Neural cell (in vitro differentiated cells): ENCODE measurements around the gene ZC3H4. TPM values are rescaled to one million over a fixed set of nuclear protein-coding genes. Genes with fewer than 3 reads are reported as not detected.

Experiments
- H2AFZ ChIP-seq: fragments of 200-600, 300-800 bp; sonication (generic), shearing (Covaris generic); 2 replicates; pipeline ENCODE4 v1.6.0; 2014; ENCODE audit warnings: low read depth, mild to moderate bottlenecking, antibody characterized with exemption, low read length, moderate library complexity
- H3F3A ChIP-seq: fragments of 200-600 bp; shearing (Covaris generic); 2 replicates; pipeline ENCODE4 v1.6.1; 2016; ENCODE audit warnings: mild to moderate bottlenecking, moderate library complexity, mixed read lengths, antibody characterized with exemption, low read length; ENCODE audit not compliant: insufficient read depth, poor library complexity, severe bottlenecking
- H3K27ac ChIP-seq: fragments of 200-600, 300-800 bp; sonication (generic), shearing (Covaris generic); 2 replicates; pipeline ENCODE4 v1.5.1; 2014; ENCODE audit warnings: mild to moderate bottlenecking, low read length, moderate library complexity
- H3K27me3 ChIP-seq: fragments of 300-800, 200-600 bp; sonication (generic), shearing (Covaris generic); 2 replicates; pipeline ENCODE4 v1.6.0; 2014; ENCODE audit warnings: mild to moderate bottlenecking, low read depth, low read length, moderate library complexity; ENCODE audit not compliant: insufficient read depth
- H3K36me3 ChIP-seq: fragments of 300-800, 200-600 bp; sonication (generic), shearing (Covaris generic); 2 replicates; pipeline ENCODE4 v1.5.1; 2014; ENCODE audit warnings: mild to moderate bottlenecking, antibody characterized with exemption, low read length, moderate library complexity; ENCODE audit not compliant: insufficient read depth
- H3K4me2 ChIP-seq: fragments of 300-800, 200-600 bp; sonication (generic), shearing (Covaris generic); 2 replicates; pipeline ENCODE4 v1.6.0; 2014; ENCODE audit warnings: mild to moderate bottlenecking, low read length
- H3K4me3 ChIP-seq: fragments of 300-800, 200-600 bp; sonication (generic), shearing (Covaris generic); 2 replicates; pipeline ENCODE4 v1.5.1; 2014; ENCODE audit warnings: mild to moderate bottlenecking, low read length, moderate library complexity
- H3K79me2 ChIP-seq: fragments of 200-600 bp; shearing (Covaris generic); replicated peaks from 2 replicates; pipeline ENCODE4 v1.6.0; 2014; ENCODE audit warnings: mild to moderate bottlenecking, low read length, moderate library complexity; ENCODE audit not compliant: insufficient read depth
- H3K9ac ChIP-seq: fragments of 300-800, 200-600 bp; sonication (generic), shearing (Covaris generic); 2 replicates; pipeline ENCODE4 v1.6.1; 2016; ENCODE audit warnings: mild to moderate bottlenecking, low read length, mixed read lengths
- H3K9me2 ChIP-seq: fragments of 200-600 bp; shearing (Covaris generic); 2 replicates; pipeline ENCODE4 v1.6.1; 2016; ENCODE audit warnings: mild to moderate bottlenecking, low read length, mixed read lengths; ENCODE audit not compliant: insufficient read depth
- H3K9me3 ChIP-seq: fragments of 200-600, 300-800 bp; sonication (generic), shearing (Covaris generic); 2 replicates; pipeline ENCODE4 v1.6.1; 2016; ENCODE audit warnings: mild to moderate bottlenecking, mixed run types, low read length, moderate library complexity, mixed read lengths
- H4K20me1 ChIP-seq: fragments of 200-600 bp; shearing (Covaris generic); 2 replicates; pipeline ENCODE4 v1.6.1; 2016; ENCODE audit warnings: mild to moderate bottlenecking, mixed run types; ENCODE audit not compliant: insufficient read depth
- CTCF ChIP-seq: fragments of 450-650 bp; IDR thresholded peaks from 2 replicates; pipeline ENCODE4 v1.5.1; 2014; ENCODE audit warnings: antibody characterized with exemption, mild to moderate bottlenecking, moderate library complexity; ENCODE audit not compliant: poor library complexity, severe bottlenecking
- EP300 ChIP-seq: fragments of 450-650 bp; conservative IDR thresholded peaks from 2 replicates; pipeline ENCODE4 v1.6.1; 2014; ENCODE audit warnings: antibody characterized with exemption, mild to moderate bottlenecking, moderate library complexity; ENCODE audit not compliant: poor library complexity, severe bottlenecking
- EZH2 ChIP-seq: fragments of 200-600, 300-800 bp; shearing (Covaris generic), sonication (generic); IDR thresholded peaks from 2 replicates; pipeline ENCODE4 v1.6.1; 2014; ENCODE audit warnings: antibody characterized with exemption, low read length, borderline replicate concordance, mild to moderate bottlenecking; ENCODE audit not compliant: insufficient read depth, poor library complexity, severe bottlenecking
- MXI1 ChIP-seq: fragments of 450-650 bp; conservative IDR thresholded peaks from 2 replicates; pipeline ENCODE4 v1.6.1; 2014; ENCODE audit warnings: antibody characterized with exemption, mild to moderate bottlenecking; ENCODE audit not compliant: poor library complexity, severe bottlenecking
- POLR2AphosphoS5 ChIP-seq: IDR thresholded peaks from 2 replicates; pipeline ENCODE4 v1.6.1; 2012
- RAD21 ChIP-seq: fragments of 450-650 bp; conservative IDR thresholded peaks from 2 replicates; pipeline ENCODE4 v1.6.1; 2014; ENCODE audit warnings: antibody characterized with exemption, mild to moderate bottlenecking, moderate library complexity
- SMC3 ChIP-seq: fragments of 450-650 bp; conservative IDR thresholded peaks from 2 replicates; pipeline ENCODE4 v1.6.1; 2014; ENCODE audit warnings: antibody characterized with exemption, mild to moderate bottlenecking, moderate library complexity; ENCODE audit not compliant: poor library complexity
- TAF1 ChIP-seq: IDR thresholded peaks from 2 replicates; pipeline ENCODE4 v1.6.1; 2012; ENCODE audit warnings: low read depth
- polyA plus RNA-seq: library from polyadenylated mRNA; depleted of rRNA; stranded (reverse); fragments of >200 nt; gene quantifications from 2 replicates; pipeline ENCODE4 v1.2.3, GENCODE V29; 2014
- TF ChIP-seq, protein P1 (sequence below): IDR thresholded peaks from 2 replicates; pipeline ENCODE4 v1.6.1; 2012; ENCODE audit warnings: borderline replicate concordance

ZC3H4 gene
- polyA plus RNA-seq, 1 donor from 2014 or later = 5.1 TPM

GRCh38 chr19:47070756-47071155, 42.8 kb downstream of the ZC3H4 start:
- Histone ChIP-seq H2AFZ (no peak overlapping the region), H3K4me3 (no peak overlapping the region), H3K9me3 (no peaks in the 10 kb centered on the region), H3K27ac (no peak overlapping the region), H3K9me2 (no peaks in the 10 kb centered on the region), H3K27me3 (no peaks in the 10 kb centered on the region), H3K36me3 (no peaks in the 10 kb centered on the region), H3F3A (no peaks in the 10 kb centered on the region), H3K9ac (no peak overlapping the region), H4K20me1 (no peaks in the 10 kb centered on the region), H3K4me2 (no peak overlapping the region), H3K79me2 (no peaks in the 10 kb centered on the region)
- TF ChIP-seq TAF1 = no peak

- TF ChIP-seq MXI1 = no peak
- no peak for TF ChIP-seq RAD21
- TF ChIP-seq, protein P1, sequence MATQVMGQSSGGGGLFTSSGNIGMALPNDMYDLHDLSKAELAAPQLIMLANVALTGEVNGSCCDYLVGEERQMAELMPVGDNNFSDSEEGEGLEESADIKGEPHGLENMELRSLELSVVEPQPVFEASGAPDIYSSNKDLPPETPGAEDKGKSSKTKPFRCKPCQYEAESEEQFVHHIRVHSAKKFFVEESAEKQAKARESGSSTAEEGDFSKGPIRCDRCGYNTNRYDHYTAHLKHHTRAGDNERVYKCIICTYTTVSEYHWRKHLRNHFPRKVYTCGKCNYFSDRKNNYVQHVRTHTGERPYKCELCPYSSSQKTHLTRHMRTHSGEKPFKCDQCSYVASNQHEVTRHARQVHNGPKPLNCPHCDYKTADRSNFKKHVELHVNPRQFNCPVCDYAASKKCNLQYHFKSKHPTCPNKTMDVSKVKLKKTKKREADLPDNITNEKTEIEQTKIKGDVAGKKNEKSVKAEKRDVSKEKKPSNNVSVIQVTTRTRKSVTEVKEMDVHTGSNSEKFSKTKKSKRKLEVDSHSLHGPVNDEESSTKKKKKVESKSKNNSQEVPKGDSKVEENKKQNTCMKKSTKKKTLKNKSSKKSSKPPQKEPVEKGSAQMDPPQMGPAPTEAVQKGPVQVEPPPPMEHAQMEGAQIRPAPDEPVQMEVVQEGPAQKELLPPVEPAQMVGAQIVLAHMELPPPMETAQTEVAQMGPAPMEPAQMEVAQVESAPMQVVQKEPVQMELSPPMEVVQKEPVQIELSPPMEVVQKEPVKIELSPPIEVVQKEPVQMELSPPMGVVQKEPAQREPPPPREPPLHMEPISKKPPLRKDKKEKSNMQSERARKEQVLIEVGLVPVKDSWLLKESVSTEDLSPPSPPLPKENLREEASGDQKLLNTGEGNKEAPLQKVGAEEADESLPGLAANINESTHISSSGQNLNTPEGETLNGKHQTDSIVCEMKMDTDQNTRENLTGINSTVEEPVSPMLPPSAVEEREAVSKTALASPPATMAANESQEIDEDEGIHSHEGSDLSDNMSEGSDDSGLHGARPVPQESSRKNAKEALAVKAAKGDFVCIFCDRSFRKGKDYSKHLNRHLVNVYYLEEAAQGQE = no peak
- TF ChIP-seq EZH2 = no peak
- no peak for TF ChIP-seq TAF1
- TF ChIP-seq CTCF = no peak
- no peak for TF ChIP-seq SMC3
- TF ChIP-seq EP300 = no peak
- no peak for TF ChIP-seq POLR2AphosphoS5
- no peaks in the 10 kb centered on the region for H3F3A ChIP-seq
- no peaks in the 10 kb centered on the region for H3K9me3 ChIP-seq
- H3K9me2 ChIP-seq = no peaks in the 10 kb centered on the region
- no peak overlapping the region for H3K27ac ChIP-seq
- no peak overlapping the region for H3K9ac ChIP-seq
- H4K20me1 ChIP-seq = no peaks in the 10 kb centered on the region
- no peaks in the 10 kb centered on the region for H3K27me3 ChIP-seq
- no peak overlapping the region for H3K4me2 ChIP-seq
- H2AFZ ChIP-seq = no peak overlapping the region
- no peaks in the 10 kb centered on the region for H3K79me2 ChIP-seq
- no peak overlapping the region for H3K4me3 ChIP-seq
- H3K36me3 ChIP-seq = no peaks in the 10 kb centered on the region
Measured at GRCh38 chr19:47069795-47070194, 43.8 kb downstream of the ZC3H4 start.

GRCh38 chr19:47068876-47069406, 44.6 kb downstream of the ZC3H4 start:
- Histone ChIP-seq H3K9me2 (no peaks in the 10 kb centered on the region), H3F3A (no peaks in the 10 kb centered on the region), H3K9ac (no peak overlapping the region), H3K4me3 (no peak overlapping the region), H3K27me3 (no peaks in the 10 kb centered on the region), H3K4me2 (no peak overlapping the region), H3K9me3 (no peaks in the 10 kb centered on the region), H3K27ac (no peak overlapping the region), H3K36me3 (no peaks in the 10 kb centered on the region), H2AFZ (no peak overlapping the region), H3K79me2 (no peaks in the 10 kb centered on the region), H4K20me1 (no peaks in the 10 kb centered on the region)
- TF ChIP-seq, protein P1 = no peak
- no peak for TF ChIP-seq RAD21
- TF ChIP-seq POLR2AphosphoS5 = no peak
- TF ChIP-seq CTCF = no peak
- no peak for TF ChIP-seq SMC3
- TF ChIP-seq EP300 = no peak
- no peak for TF ChIP-seq TAF1
- TF ChIP-seq EZH2 = no peak
- TF ChIP-seq MXI1 = no peak
